ENCODE measurements around the gene UFL1.
A peak's percentile ranks its signal among the peaks of the same experiment; 100 is the strongest.
"Not testable (repeated sequence)": the region's sequence is repeated elsewhere in the genome, so short reads cannot be mapped to it uniquely, and the experiment has no call there.

The UFL1 gene

DNA sequence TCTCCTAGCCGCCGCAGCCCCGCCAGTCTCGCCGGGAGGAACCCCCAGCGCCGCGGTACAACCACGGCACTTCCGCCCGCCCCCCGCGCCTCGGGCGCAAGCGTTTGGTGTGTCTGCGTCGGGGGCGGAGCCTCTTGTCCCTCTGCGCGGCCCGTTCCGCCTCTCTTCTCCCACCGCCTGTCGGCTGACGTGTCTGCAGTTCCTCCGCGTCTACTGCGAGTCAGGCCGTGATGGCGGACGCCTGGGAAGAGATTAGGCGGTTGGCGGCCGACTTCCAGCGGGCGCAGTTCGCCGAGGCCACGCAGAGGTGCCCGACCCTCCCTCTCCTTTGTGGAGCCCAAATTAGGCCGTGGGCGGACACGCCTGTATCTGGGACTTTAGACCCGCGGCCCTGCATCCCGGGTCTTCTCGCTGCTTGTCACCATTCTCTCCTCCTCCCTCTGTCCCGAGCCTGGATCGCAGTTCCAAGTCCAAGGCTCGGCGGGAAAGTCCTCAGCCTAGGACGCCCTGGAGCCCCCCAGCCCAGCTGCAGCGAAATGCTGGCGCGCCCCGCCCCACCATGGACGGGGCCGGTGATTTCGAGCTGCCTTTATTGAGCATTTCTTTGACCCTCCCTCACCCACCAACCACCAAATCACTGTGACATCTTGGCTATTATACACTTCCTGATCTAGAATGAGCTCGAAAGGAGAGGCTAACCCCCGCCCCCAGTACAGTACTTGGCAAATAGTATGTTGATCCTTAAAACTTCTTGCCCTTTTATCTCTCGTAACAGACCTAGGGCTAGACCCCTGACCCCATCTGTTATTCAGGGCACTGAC is at the start of gene UFL1:
Gene UFL1, plus strand, starts transcription at position 163 of the 821 bp plus-strand sequence. Its CDS starts 68 bp downstream, at position 231.
- ChIA-PET CTCF (no interaction called here), POLR2A (interaction anchor here (0.7 to 1.4 kb wide), 4 partner anchors 10 to 13 kb away, joined by 3 to 11 read pairs (median 3); no protein-coding TSS in a partner anchor)

DNA sequence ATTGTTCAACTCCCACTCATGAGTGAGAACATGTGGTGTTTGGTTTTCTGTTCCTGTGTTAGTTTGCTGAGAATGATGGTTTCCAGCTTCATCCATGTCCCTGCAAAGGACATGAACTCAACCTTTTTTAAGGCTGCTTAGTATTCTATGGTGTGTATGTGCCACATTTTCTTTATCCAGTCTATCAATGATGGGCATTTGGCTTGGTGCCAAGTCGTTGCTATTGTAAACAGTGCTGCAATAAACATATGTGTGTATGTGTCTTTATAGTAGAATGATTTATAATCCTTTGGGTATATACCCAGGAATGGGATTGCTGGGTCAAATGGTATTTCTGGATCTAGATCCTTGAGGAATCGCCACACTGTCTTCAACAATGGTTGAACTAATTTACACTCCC is 49.3 kb upstream of the UFL1 start:
- POLR2A ChIA-PET; DNase-seq (ENCODE audit: extremely low spot score); CTCF ChIA-PET: not testable (repeated sequence)

More for the DNA sequence above, at the start of gene UFL1:
- DNase-seq (ENCODE audit: extremely low spot score) = peak; percentile 87
- no peak for TF ChIP-seq NFRKB (IDR thresholded peaks at IDR 0.05)
- TF ChIP-seq, protein P1, sequence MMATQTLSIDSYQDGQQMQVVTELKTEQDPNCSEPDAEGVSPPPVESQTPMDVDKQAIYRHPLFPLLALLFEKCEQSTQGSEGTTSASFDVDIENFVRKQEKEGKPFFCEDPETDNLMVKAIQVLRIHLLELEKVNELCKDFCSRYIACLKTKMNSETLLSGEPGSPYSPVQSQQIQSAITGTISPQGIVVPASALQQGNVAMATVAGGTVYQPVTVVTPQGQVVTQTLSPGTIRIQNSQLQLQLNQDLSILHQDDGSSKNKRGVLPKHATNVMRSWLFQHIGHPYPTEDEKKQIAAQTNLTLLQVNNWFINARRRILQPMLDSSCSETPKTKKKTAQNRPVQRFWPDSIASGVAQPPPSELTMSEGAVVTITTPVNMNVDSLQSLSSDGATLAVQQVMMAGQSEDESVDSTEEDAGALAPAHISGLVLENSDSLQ (IDR thresholded peaks at IDR 0.05) = peak; percentile 93
- TF ChIP-seq ELF4 (IDR thresholded peaks at IDR 0.05) = 0 out of 2 replicates have a peak, but pooled peaks have one; percentile 31

DNA sequence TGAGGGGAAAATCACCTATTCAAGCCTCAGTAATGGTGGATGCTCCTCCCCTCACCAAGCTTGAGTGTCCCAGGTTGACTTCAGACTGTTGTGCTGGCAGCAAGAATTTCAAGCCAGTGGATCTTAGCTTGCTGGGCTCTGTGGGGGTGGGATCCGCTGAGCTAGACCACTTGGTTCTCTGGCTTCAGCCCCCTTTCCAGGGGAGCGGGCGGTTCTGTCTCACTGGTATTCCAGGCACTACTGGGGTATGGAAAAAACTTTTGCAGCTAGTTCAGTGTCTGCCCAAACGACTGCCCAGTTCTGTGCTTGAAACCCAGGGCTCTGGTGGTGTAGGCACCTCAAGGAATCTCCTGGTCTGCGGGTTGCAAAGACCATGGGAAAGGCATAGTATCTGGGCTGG is 42.9 kb upstream of the UFL1 start:
- CTCF ChIA-PET = no interaction called here

DNA sequence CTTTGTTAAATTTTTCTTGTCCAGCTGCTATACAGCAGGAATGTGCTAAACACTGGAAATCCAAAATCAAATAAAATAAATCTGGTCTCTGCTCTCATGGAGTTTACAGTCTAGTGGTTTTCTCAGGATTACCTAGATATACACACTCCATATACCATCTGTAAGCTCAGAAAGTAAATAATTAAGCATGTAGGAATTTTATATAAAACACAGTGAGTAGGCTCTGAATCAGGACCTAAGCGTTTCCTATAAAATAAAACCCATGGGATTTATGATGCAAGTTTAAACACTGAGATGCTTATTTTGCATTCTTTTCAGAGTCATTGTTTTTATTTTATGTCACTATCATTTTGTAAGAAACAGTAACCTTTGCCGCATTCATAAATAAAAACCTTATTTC is 29.7 kb upstream of the UFL1 start:
- POLR2A ChIA-PET = no interaction called here
- CTCF ChIA-PET = no interaction called here
- DNase-seq (ENCODE audit: extremely low spot score) = no peak
- TF ChIP-seq FOXA1 (IDR thresholded peaks at IDR 0.05) = no peak
- TF ChIP-seq HDGF (IDR thresholded peaks at IDR 0.05; ENCODE audit: borderline replicate concordance) = no peak
- no peak for TF ChIP-seq TARDBP (IDR thresholded peaks at IDR 0.05)
- TF ChIP-seq ELF4 (IDR thresholded peaks at IDR 0.05) = no peak
- no peak for TF ChIP-seq LEF1 (IDR thresholded peaks at IDR 0.05; ENCODE audit: borderline replicate concordance)
- TF ChIP-seq L3MBTL2 (conservative IDR thresholded peaks at IDR 0.05) = no peak
- TF ChIP-seq FOXK2 (IDR thresholded peaks at IDR 0.05) = no peak
- TF ChIP-seq BHLHE40 (IDR thresholded peaks at IDR 0.05; ENCODE audit: borderline replicate concordance) = no peak
- TF ChIP-seq SUZ12 (IDR thresholded peaks at IDR 0.05) = no peak
- no peak for TF ChIP-seq NFRKB (IDR thresholded peaks at IDR 0.05)
- TF ChIP-seq CTBP1 (IDR thresholded peaks at IDR 0.05; ENCODE audit: borderline replicate concordance) = no peak
- TF ChIP-seq, protein P1 (IDR thresholded peaks at IDR 0.05) = no peak
- TF ChIP-seq FOXM1 (IDR thresholded peaks at IDR 0.05; ENCODE audit: borderline replicate concordance) = no peak
- no peak for TF ChIP-seq ZNF384 (IDR thresholded peaks at IDR 0.05)
- TF ChIP-seq SP1 (IDR thresholded peaks at IDR 0.05) = no peak
- no peak for TF ChIP-seq ARNT (IDR thresholded peaks at IDR 0.05)

More for the DNA sequence above, 42.9 kb upstream of the UFL1 start:
- TF ChIP-seq ZNF384 (IDR thresholded peaks at IDR 0.05) = no peak
- TF ChIP-seq NFRKB (IDR thresholded peaks at IDR 0.05) = no peak
- TF ChIP-seq, protein P1 (IDR thresholded peaks at IDR 0.05) = no peak
- TF ChIP-seq BHLHE40 (IDR thresholded peaks at IDR 0.05; ENCODE audit: borderline replicate concordance) = no peak
- no peak for TF ChIP-seq CTBP1 (IDR thresholded peaks at IDR 0.05; ENCODE audit: borderline replicate concordance)
- no peak for TF ChIP-seq LEF1 (IDR thresholded peaks at IDR 0.05; ENCODE audit: borderline replicate concordance)
- no peak for TF ChIP-seq FOXA1 (IDR thresholded peaks at IDR 0.05)
- TF ChIP-seq TARDBP (IDR thresholded peaks at IDR 0.05) = no peak
- TF ChIP-seq HDGF (IDR thresholded peaks at IDR 0.05; ENCODE audit: borderline replicate concordance) = no peak
- no peak for TF ChIP-seq ELF4 (IDR thresholded peaks at IDR 0.05)
- no peak for TF ChIP-seq SUZ12 (IDR thresholded peaks at IDR 0.05)
- no peak for TF ChIP-seq FOXM1 (IDR thresholded peaks at IDR 0.05; ENCODE audit: borderline replicate concordance)
- TF ChIP-seq ARNT (IDR thresholded peaks at IDR 0.05) = no peak
- no peak for TF ChIP-seq L3MBTL2 (conservative IDR thresholded peaks at IDR 0.05)
- TF ChIP-seq FOXK2 (IDR thresholded peaks at IDR 0.05) = no peak
- no peak for TF ChIP-seq SP1 (IDR thresholded peaks at IDR 0.05)
- no peak for DNase-seq (ENCODE audit: extremely low spot score)
- POLR2A ChIA-PET = no interaction called here

DNA sequence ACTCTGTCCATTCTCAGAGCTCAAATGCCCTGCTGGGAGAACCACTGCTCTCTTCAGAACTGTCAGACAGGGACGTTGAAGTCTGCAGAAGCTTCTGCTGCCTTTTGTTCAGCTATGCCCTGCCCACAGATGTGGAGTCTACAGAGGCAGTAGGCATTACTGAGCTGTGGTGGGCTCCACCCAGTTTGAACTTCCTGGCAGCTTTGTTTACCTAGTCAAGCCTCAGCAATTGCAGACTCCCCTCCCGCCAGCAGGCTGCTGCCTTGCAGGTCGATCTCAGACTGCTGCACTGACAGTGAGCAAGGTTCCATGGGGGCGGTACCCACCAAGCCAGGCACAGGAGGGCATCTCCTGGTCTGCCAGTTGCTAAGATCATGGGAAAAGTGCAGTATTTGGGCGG is 21.8 kb upstream of the UFL1 start:
- CTCF ChIA-PET = no interaction called here
- POLR2A ChIA-PET = no interaction called here
- DNase-seq (ENCODE audit: extremely low spot score) = no peak
- TF ChIP-seq ZNF384 (IDR thresholded peaks at IDR 0.05) (no peak), NFRKB (IDR thresholded peaks at IDR 0.05) (no peak), FOXA1 (IDR thresholded peaks at IDR 0.05) (no peak), SUZ12 (IDR thresholded peaks at IDR 0.05) (no peak), LEF1 (IDR thresholded peaks at IDR 0.05; ENCODE audit: borderline replicate concordance) (no peak)

DNA sequence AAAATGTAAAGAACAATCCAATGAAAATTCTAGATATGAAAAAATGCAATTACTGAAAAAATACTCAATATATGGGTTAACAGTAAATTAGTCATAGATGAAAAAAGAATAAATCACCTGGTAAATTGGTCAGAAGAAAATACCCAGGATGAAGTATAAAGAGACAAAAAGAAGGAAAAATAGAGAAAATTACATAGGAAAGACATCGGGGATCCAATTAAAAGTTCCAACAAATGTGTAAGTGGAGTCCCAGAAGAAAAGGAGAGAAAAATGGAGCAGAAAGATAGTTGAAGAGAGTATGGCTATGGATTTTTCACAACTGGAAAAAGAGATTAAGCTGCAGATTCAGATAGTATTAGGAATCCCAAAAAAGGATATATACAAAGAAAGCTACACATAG is 18.7 kb upstream of the UFL1 start:
- CTCF ChIA-PET = no interaction called here
- POLR2A ChIA-PET = no interaction called here
- TF ChIP-seq CTBP1 (IDR thresholded peaks at IDR 0.05; ENCODE audit: borderline replicate concordance) (no peak), LEF1 (IDR thresholded peaks at IDR 0.05; ENCODE audit: borderline replicate concordance) (no peak), FOXA1 (IDR thresholded peaks at IDR 0.05) (no peak), ELF4 (IDR thresholded peaks at IDR 0.05) (no peak), NFRKB (IDR thresholded peaks at IDR 0.05) (no peak), FOXK2 (IDR thresholded peaks at IDR 0.05) (no peak), ZNF384 (IDR thresholded peaks at IDR 0.05) (no peak), L3MBTL2 (conservative IDR thresholded peaks at IDR 0.05) (no peak), SUZ12 (IDR thresholded peaks at IDR 0.05) (no peak), HDGF (IDR thresholded peaks at IDR 0.05; ENCODE audit: borderline replicate concordance) (no peak), FOXM1 (IDR thresholded peaks at IDR 0.05; ENCODE audit: borderline replicate concordance) (no peak), TARDBP (IDR thresholded peaks at IDR 0.05) (no peak), ARNT (IDR thresholded peaks at IDR 0.05) (no peak), BHLHE40 (IDR thresholded peaks at IDR 0.05; ENCODE audit: borderline replicate concordance) (no peak), SP1 (IDR thresholded peaks at IDR 0.05) (no peak)
- TF ChIP-seq, protein P1 (IDR thresholded peaks at IDR 0.05) = no peak
- DNase-seq (ENCODE audit: extremely low spot score) = no peak
